Neural progenitor cell (in vitro differentiated cells): ENCODE results near the gene PHF19.

Experiments used
- EZH2 ChIP-seq: fragments of 200-600 bp; sonication (generic); IDR thresholded peaks from 2 replicates; pipeline ENCODE4 v1.6.1; 2017; ENCODE audit warnings: antibody characterized with exemption, mild to moderate bottlenecking, moderate library complexity
- TF ChIP-seq, protein P1 (sequence below): fragments of 200-600 bp; sonication (generic); IDR thresholded peaks from 2 replicates; pipeline ENCODE4 v1.5.1; 2017; ENCODE audit warnings: antibody characterized with exemption, mild to moderate bottlenecking

DNA sequence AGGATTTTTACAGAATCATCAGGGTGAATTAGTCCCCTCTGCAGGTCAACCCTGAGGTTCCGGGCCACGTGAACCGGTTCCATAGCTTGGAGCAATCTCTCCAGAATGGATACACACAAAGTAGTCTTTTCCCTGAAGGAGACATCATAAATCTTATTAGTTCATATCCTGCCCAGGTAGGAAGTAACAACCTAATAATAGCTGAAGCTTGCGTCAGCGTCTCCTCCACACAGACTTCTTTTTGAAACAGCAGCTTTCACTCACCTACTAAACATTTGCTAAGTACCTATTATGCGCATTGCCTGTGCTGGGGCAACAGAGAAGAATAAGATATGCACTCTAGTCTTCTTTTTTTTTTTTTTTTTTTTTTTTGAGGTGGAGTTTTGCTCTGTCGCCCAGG, 43.7 kb downstream of the PHF19 start:
- TF ChIP-seq EZH2 = no peak
- TF ChIP-seq, protein P1, sequence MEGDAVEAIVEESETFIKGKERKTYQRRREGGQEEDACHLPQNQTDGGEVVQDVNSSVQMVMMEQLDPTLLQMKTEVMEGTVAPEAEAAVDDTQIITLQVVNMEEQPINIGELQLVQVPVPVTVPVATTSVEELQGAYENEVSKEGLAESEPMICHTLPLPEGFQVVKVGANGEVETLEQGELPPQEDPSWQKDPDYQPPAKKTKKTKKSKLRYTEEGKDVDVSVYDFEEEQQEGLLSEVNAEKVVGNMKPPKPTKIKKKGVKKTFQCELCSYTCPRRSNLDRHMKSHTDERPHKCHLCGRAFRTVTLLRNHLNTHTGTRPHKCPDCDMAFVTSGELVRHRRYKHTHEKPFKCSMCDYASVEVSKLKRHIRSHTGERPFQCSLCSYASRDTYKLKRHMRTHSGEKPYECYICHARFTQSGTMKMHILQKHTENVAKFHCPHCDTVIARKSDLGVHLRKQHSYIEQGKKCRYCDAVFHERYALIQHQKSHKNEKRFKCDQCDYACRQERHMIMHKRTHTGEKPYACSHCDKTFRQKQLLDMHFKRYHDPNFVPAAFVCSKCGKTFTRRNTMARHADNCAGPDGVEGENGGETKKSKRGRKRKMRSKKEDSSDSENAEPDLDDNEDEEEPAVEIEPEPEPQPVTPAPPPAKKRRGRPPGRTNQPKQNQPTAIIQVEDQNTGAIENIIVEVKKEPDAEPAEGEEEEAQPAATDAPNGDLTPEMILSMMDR = no peak
